ENCODE data around the gene ENDOU.

- TF ChIP-seq POLR2AphosphoS5 (IDR thresholded peaks at IDR 0.05) (peak in 1 of 3 donors; percentile 30), POLR2A (IDR thresholded peaks at IDR 0.05) (no peak)
Observed at GRCh38 chr12:47745485-47746041, 20.3 kb upstream of the ENDOU start.
